CD4-positive, alpha-beta T cell treated with Interleukin-12 subunit alpha and Interleukin-12 subunit beta, for 1 hour (primary cell): ENCODE measurements around the gene ZNF138.
"Not testable (repeated sequence)": the region's sequence is repeated elsewhere in the genome, so short reads cannot be mapped to it uniquely, and the experiment has no call there.

Source experiments
- DNase-seq: peaks from one replicate; pipeline ENCODE4 v3.0.0-alpha.2; 2020

ZNF138 gene

GRCh38 chr7:64839910-64840309, 45.7 kb downstream of the ZNF138 start:
- no peak for DNase-seq

DNA sequence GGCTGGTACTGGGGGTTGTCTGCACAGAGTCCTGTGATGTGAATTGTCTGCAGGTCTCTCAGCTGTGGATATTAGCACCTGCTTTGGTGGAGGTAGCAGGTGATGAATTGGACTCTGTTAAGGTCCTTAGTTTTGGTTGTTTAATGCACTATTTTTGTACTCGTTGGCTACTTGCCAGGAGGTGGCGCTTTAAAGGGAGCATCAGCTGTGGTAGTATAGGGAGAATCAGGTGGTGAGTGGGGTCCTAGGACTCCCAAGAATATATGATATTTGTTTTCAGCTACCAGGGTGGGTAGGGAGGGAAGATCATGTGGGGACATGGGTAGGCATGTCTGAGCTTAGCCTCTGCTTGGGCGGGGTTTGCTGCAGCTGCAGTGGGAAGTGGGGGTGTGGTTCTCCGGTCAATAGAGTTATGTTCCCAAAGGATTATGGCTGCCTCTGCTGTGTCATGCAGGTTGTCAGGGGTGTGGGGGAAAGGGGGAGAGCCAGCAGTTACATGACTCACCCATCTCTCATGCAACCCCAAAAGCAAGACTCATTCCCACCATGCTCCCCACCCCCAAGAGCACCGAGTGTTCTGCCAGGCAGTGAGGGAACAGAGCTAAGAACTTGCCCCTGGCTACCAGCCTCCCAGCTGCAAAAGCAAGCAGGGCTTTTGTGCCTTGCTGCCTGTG, 55.2 kb downstream of the ZNF138 start:
- DNase-seq: no peak

DNA sequence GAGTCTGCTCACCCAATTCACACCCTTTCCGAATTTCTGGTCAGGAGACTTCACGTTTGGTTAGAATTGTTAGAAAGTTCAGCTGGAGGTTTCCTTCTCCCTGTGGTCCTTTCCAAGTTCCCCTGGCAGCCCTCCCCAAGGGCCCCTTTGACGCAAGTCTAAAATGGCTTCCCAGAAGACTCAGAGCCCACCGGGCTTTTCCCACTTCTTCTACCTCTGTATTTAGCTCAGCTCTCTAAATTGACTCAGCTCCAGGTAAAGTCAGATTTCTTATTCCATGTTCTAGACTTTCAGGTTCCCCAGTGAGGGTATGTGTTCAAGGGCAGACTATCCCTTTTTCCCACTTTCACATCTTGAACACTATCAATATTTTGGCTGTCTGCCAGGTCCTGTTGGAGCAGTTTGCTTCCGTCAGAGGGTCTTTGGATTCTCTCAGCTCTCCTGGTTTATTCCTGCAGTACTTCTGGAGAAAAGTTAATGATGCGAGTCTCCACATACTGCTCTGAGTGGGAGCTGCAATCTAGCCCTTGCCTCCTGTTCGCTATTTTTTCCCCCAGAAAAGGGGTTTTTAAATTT, 55.8 kb downstream of the ZNF138 start:
- DNase-seq: no peak

DNA sequence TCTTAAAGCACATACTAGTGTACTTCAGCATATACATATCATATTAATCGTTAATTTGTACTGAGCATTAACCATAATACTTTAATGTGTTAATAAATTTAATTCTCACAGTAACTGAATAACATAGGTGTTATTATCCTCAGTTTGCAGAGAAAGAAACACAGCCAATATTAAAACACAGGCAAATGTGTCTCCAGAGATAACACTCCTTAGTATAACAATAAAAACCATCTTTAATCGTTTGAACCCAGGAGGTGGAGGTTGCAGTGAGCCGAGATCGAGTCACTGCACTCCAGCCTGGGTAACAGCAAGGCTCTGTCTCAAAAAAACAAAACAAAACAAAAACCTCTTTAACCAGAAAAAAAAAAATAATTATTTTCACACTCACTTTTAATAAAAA, 59.5 kb downstream of the ZNF138 start:
- DNase-seq: no peak

- DNase-seq: no peak
Measured at GRCh38 chr7:64854969-64855368, 60.7 kb downstream of the ZNF138 start.

GRCh38 chr7:64863021-64863420, 68.8 kb downstream of the ZNF138 start:
- DNase-seq: no peak

- not testable (repeated sequence) for DNase-seq
Measured at GRCh38 chr7:64863530-64863929, 69.3 kb downstream of the ZNF138 start.

DNA sequence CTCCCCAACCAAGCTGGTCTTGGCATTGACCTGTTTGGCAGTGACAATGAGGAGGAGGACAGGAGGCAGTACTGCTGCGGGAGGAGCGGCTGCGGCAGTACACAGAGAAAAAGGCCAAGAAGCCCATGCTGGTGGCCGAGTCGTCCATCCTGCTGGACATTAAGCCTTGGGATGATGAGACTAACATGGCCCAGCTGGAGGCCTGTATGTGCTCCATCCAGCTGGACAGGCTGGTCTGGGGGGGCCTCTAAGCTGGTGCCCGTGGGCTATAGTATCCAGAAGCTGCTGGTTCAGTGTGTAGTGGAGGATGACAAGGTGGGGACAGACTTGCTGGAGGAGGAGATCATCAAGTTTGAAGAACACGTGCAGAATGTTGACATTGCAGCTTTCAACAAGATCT, 69.7 kb downstream of the ZNF138 start:
- DNase-seq: no peak

DNA sequence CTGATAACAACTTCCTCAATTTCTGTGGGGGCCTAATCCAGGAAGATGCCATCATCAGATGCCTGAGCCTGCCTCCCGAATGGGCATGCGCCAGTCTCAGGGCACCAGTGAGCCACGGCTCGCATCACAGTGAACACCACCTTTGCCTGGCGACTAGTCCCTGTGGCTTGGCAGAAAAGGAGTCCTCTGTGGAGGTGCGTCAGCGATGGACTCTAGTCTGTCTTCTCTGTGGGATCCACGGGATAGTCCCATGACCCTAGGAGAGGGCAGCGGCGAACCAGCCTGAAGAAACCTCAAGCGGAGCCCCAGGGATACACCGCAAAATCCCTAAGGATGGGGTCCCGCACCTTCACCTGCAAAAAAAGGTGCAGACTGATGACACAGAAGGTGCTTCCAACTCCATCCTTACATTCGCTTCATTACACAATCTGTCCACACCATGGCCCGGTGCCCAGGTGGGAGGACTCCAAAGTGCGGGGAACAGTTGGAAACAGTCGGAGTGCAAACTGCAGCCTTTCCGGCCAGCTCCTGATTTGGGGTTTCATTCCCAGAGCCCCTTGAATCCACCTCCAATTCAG, 73.7 kb downstream of the ZNF138 start:
- DNase-seq: no peak

- DNase-seq: no peak
Measured at GRCh38 chr7:64868499-64868898, 74.3 kb downstream of the ZNF138 start.

- no peak for DNase-seq
Measured at GRCh38 chr7:64869121-64869725, 75.0 kb downstream of the ZNF138 start.

- no peak for DNase-seq
Measured at GRCh38 chr7:64869912-64870562, 75.8 kb downstream of the ZNF138 start.

DNA sequence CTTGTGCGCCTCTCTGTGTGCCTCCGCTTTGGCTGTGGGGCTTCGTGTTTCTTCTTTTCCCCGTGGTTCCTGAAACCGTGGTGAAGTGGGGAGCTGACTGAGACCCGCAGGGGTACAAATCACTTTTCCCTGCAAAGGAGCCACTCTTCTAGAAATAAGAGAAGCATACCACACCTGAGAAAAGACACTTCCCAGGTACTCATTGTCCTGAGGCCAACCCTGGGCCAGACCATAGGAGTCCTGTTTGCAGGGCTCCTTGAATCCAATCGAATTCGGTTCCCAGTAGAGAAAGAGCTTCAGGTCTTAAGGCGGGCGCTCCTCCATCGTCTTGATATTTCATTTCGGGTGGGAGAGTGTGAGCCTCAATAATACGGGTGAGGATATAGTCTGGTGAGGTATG, 76.4 kb downstream of the ZNF138 start:
- DNase-seq: no peak

DNA sequence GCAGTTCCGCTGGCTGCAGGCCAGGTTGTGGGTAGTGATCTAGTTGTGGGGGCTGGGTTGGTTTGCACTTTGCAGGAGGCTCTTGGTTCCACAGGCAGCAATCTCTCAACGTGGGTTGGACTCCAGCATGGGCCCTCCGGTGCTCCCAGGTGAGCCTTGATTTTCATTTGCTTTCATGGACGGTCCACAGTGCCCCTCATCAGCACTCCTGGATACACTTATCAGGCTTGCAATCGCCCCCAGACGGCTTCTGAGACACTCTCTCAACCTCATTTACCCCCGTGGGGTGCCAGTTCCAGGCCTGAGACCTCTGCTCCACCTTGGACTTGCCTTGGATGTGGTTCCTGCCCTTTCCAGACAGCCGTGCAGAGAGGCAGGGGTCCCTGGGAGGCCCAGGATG, 77.5 kb downstream of the ZNF138 start:
- DNase-seq: no peak

- no peak for DNase-seq
Measured at GRCh38 chr7:64872351-64873154, 78.3 kb downstream of the ZNF138 start.

GRCh38 chr7:64873155-64873500, 78.9 kb downstream of the ZNF138 start:
- no peak for DNase-seq

GRCh38 chr7:64873517-64873916, 79.3 kb downstream of the ZNF138 start:
- no peak for DNase-seq

DNA sequence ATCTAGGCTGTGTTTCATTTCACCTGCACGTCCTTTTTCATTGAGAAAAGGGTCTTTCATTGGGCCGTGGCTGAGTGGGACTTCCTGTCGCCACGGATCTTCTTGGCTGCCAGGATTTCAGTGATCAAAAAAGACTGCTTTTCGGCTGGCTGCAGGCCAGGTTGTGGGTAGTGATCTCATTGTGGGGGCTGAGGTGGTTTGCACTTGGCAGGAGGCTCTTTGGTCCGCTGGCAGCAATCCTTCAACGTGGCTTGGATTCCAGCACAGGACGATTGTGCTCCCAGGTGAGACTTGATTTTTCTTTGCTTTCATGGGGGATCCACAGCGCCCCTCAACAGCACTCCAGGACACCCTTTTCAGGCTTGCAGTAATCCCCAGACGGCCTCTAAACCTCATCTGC, 79.9 kb downstream of the ZNF138 start:
- DNase-seq: no peak

- DNase-seq: no peak
Measured at GRCh38 chr7:64874562-64875250, 80.5 kb downstream of the ZNF138 start.

DNA sequence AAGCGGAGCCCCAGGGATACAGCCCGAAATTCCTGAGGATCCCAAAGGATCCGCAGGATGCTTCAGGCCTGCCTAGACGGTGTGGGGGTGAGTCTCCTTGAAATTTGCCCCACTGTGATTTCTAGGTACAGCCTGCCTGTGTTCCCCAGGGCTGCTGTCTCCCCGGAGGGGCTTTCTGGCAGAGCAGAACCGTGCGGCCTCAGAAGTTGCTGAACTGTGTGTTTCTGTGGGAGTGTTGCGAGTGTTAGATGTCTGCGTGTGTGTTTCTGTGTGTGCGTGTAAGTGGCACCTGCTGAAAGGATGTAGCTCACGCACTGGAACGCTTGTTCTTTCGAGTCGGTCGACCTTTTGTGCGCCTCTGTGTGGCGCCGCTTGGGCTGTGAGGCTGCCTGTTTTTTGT, 81.0 kb downstream of the ZNF138 start:
- DNase-seq: no peak

DNA sequence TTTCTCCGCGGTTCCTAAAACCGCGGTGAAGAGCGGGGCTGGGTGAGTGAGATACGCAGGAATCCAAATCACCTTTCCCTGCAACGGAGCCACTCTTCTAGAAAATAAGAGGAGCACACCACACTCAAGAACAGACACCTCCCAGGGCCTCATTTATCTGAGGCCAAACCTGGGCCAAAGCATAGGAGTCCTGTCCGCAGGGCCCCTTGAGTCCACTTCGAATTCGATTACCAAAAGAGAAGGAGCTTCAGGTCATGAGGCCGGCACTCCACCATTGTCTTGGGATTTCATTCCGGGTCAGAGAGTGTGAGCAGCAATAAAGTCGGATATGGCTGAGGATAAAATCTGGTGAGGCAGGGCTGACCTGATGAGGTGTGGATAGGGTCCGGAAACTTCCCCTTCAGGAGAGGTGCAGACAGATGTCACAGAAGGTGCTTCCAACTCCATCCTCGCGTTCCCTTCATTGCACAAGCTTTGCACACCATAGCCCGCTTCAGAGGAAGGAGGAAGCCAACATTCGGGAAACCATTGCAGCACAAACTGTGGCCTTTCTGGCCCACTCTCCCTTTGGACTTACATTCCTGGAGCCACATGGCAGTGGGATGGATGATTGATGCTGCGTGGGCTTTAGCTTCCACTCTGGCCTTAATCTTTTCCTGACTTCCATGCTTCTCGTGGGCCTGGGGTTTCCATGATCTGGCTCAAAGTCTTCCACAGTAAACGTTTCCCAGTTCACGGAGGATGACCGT, 81.6 kb downstream of the ZNF138 start:
- no peak for DNase-seq
